GM06990 (cell line): ENCODE measurements around the gene DAPK1.

ENCODE experiments used
- DNase-seq: peaks from one replicate; pipeline ENCODE4 v3.0.0-alpha.2; 2011; ENCODE audit not compliant: insufficient read length; ENCODE audit errors: extremely low read depth
- H3K27me3 ChIP-seq: replicated peaks from 2 replicates; pipeline ENCODE4 v1.6.0; 2011; ENCODE audit warnings: low read length; ENCODE audit not compliant: control insufficient read depth, insufficient read depth
- H3K36me3 ChIP-seq: 2 replicates; pipeline ENCODE4 v1.5.1; 2011; ENCODE audit warnings: low read length; ENCODE audit not compliant: control insufficient read depth, insufficient read depth
- H3K4me3 ChIP-seq: replicated peaks from 2 replicates; pipeline ENCODE4 v1.5.1; 2011; ENCODE audit warnings: low read depth, mild to moderate bottlenecking, control low read depth, low read length
- TF ChIP-seq, protein P1 (sequence below): IDR thresholded peaks from 2 replicates; pipeline ENCODE4 v1.5.1; 2011; ENCODE audit warnings: low read length, control low read depth, mild to moderate bottlenecking, inconsistent platforms; ENCODE audit not compliant: insufficient read depth, poor library complexity, severe bottlenecking

Gene DAPK1

DNA sequence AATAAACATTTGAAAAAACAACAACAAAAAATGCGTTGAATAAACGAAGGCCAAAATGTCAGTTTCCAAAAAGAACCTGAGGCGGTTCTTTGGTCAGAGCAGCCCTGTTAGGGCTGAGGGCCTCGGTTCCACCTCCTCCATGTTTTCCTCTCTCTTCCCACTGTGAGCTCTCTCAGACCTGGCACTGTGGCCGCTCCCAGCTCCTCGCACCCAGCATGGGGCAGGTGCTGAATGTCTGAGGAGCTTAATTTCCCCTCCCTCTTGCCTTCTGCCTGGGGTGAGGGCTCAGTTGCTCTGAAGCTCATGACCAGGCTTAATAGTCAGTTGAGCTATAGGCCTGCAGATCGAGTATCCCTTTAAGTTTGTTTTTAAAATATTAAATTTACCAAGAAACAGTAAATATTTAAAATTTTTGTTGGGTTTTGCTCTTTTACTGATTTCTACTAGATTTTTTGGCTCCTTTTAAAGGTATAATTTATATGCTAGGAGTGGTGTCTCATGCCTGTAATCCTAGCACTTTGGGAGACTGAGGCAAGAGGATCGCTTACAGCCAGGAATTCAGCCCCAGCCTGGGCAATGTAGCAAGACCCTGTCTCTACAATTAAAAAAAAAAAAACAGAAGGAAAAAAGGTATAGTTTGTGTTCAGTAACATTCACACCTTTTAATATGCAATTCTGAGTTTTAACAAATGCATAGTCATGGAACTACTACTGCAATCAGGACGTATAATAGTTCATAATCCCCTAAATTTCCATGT, 28.1 kb downstream of the DAPK1 start:
- TF ChIP-seq, protein P1, sequence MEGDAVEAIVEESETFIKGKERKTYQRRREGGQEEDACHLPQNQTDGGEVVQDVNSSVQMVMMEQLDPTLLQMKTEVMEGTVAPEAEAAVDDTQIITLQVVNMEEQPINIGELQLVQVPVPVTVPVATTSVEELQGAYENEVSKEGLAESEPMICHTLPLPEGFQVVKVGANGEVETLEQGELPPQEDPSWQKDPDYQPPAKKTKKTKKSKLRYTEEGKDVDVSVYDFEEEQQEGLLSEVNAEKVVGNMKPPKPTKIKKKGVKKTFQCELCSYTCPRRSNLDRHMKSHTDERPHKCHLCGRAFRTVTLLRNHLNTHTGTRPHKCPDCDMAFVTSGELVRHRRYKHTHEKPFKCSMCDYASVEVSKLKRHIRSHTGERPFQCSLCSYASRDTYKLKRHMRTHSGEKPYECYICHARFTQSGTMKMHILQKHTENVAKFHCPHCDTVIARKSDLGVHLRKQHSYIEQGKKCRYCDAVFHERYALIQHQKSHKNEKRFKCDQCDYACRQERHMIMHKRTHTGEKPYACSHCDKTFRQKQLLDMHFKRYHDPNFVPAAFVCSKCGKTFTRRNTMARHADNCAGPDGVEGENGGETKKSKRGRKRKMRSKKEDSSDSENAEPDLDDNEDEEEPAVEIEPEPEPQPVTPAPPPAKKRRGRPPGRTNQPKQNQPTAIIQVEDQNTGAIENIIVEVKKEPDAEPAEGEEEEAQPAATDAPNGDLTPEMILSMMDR, result no peak
- no peak overlapping the region for H3K4me3 ChIP-seq
- peaks cover 5% of the 10 kb centered on the region for H3K36me3 ChIP-seq
- no peak for DNase-seq
- no peaks in the 10 kb centered on the region for H3K27me3 ChIP-seq

DNA sequence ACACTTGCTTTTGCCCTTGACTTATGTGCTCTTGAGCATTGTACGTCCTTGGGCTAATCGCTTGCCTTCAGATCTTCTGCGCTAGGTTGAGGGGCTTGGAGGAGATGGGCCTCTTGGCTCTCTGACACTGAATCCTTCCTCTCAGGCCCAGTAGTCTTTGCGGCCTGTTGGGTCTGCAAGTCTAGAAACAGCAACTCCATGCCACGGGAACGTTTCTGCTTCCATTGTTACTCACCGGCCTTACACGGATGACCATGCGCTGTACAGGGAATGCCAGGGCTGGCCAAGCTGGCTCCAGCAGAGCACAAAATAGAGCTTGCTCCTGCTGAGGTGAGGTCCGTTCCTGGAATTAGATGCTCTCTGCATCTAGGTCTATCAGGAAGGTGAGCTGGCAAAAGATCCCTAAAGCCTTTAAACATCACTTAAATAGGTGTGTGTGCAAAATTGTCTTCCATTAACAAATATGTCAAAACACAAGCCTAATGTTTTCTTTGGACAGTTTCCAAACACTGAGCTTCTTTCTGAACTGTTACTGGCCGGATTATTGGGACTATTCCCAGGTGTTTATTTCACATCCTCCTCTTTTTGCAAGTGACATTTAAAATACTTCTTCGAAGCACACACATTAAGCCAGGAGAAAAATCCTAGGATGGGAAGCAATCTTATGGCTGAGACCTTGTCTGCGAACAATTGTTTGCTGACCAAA, 29.7 kb downstream of the DAPK1 start:
- peaks cover 4% of the 10 kb centered on the region for H3K36me3 ChIP-seq
- H3K4me3 ChIP-seq, result no peak overlapping the region
- DNase-seq, result no peak
- TF ChIP-seq, protein P1, result no peak
- no peaks in the 10 kb centered on the region for H3K27me3 ChIP-seq

GRCh38 chr9:87528969-87529368, 31.3 kb downstream of the DAPK1 start:
- DNase-seq, result no peak
- Histone ChIP-seq H3K27me3 (no peaks in the 10 kb centered on the region), H3K4me3 (no peak overlapping the region), H3K36me3 (peaks cover 4% of the 10 kb centered on the region)
- TF ChIP-seq, protein P1, result no peak

GRCh38 chr9:87529671-87530070, 32.0 kb downstream of the DAPK1 start:
- no peak for DNase-seq
- Histone ChIP-seq H3K27me3 (no peaks in the 10 kb centered on the region), H3K36me3 (peaks cover 1% of the 10 kb centered on the region), H3K4me3 (no peak overlapping the region)
- TF ChIP-seq, protein P1, result no peak

DNA sequence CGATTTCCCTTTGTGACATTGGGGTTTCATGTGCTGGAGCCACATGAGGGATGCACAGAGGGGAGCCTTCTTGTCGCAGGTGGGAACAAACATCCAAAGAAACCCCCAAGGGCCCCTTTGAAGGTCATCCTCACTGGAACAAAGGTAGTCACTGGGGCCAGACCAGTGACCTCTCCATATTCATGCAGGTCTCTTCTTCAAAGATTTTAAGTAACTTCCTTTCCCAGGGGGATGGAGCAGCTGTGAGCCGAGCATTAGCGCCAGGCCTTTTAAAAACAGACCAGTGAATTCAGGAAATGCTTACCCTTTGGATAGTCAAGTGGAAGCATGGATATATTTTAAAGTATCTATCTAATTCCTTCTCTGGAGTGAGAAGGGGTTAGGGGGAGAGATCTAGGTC, 33.0 kb downstream of the DAPK1 start:
- TF ChIP-seq, protein P1, result no peak
- no peak for DNase-seq
- no peak overlapping the region for H3K4me3 ChIP-seq

More for the DNA sequence above, 33.0 kb downstream of the DAPK1 start:
- Histone ChIP-seq H3K27me3 (no peaks in the 10 kb centered on the region), H3K36me3 (peaks cover 1% of the 10 kb centered on the region)
